Motor neuron (in vitro differentiated cells): ENCODE data around the gene DNAAF5. TPM values are rescaled to one million over a fixed set of nuclear protein-coding genes. Genes with fewer than 3 reads are reported as not detected.
A peak's percentile ranks its signal among the peaks of the same experiment; 100 is the strongest.

ENCODE experiments used
- ATAC-seq, 8 experiments: fragments of 200-7000 bp; cut with Tn5 transposase; replicated peaks in 6 of 8; 2 replicates each; pipeline ENCODE4 v1.8.0; 2021; ENCODE audit warnings: mild to moderate bottlenecking in 8 of 8, moderate library complexity in 8 of 8
- H3K27ac ChIP-seq, 2 donors: fragments of 250-450 bp; sonication (Bioruptor Pico); 2 replicates each; pipeline ENCODE4 v1.9.0; 2021; ENCODE audit warnings: antibody characterized with exemption in 2 of 2, mild to moderate bottlenecking in 2 of 2, moderate library complexity in 1 of 2
- H3K4me1 ChIP-seq, 2 donors: fragments of 250-450 bp; sonication (Bioruptor Pico); replicated peaks in 1 of 2; 2 replicates each; pipeline ENCODE4 v1.6.1; 2021; ENCODE audit warnings: antibody characterized with exemption in 2 of 2, mild to moderate bottlenecking in 2 of 2, moderate library complexity in 1 of 2
- H3K4me3 ChIP-seq, 5 donors: fragments of 250-450 bp; sonication (Bioruptor Pico); 2 replicates each; pipeline ENCODE4 v1.9.0; 2021; ENCODE audit warnings: antibody characterized with exemption in 5 of 5, mild to moderate bottlenecking in 5 of 5, moderate library complexity in 4 of 5
- WGBS, 10 experiments: fragments of 450-650 bp; shearing (Covaris generic); methylation state at CpG; one replicate each; pipeline ENCODE4 v1.0.0; 2022; 5-methylcytosine and 5-hydroxymethylcytosine counted together
- in situ Hi-C, 9 experiments: fragments of 400-800 bp; cut with MboI; loops; one replicate each; pipeline ENCODE4 v1.15.0; 2021; ENCODE audit warnings: low sequenced_read_pairs in 9 of 9, low pct_unique_long_range_greater_than_20kb in 2 of 9; ENCODE audit not compliant: unreplicated experiment in 9 of 9
- total RNA-seq, 8 experiments: library from RNA; unstranded; fragments of 300-600 nt; gene quantifications; 2 replicates each; pipeline versions ENCODE4 v1.2.3 to v1.2.4, GENCODE V29; 2022

The DNAAF5 gene
- total RNA-seq, 8 experiments from 2014 or later, result 6.7 to 45.1 (median 14.5) TPM

- H3K27ac ChIP-seq, result no peak overlapping the region
- in situ Hi-C loops, result loop anchor here in 2 of 9 experiments (10.0 kb wide), 2 partner anchors 447 to 457 kb away; no protein-coding TSS in a partner anchor
- WGBS, 10 experiments, result 25 to 97% (median 76%) methylated on average over 5 to 21 of the region's 24 CpGs; no CpG with 5 or more reads in 2 of the 10 experiments
- peak in 3 of 8 experiments; percentile 9 to 87 (median 54) for ATAC-seq
- no peaks in the 10 kb centered on the region for H3K4me1 ChIP-seq
- no peak overlapping the region for H3K4me3 ChIP-seq
Measured at GRCh38 chr7:771234-772004, 44.9 kb downstream of the DNAAF5 start.

- WGBS, 10 experiments, result 83 to 100% (median 97%) methylated on average over 1 to 9 of the region's 11 CpGs; no CpG with 5 or more reads in 3 of the 10 experiments
- no peak overlapping the region for H3K4me3 ChIP-seq
- no peak for ATAC-seq
- H3K4me1 ChIP-seq, result no peaks in the 10 kb centered on the region
- in situ Hi-C loops, result loop anchor here in 2 of 9 experiments (10.0 kb wide), 2 partner anchors 447 to 457 kb away; no protein-coding TSS in a partner anchor
- no peak overlapping the region for H3K27ac ChIP-seq
Measured at GRCh38 chr7:772005-772294, 45.5 kb downstream of the DNAAF5 start.

- ATAC-seq, result no peak
- in situ Hi-C loops, result loop anchor here in 2 of 9 experiments (10.0 kb wide), 2 partner anchors 448 to 458 kb away; no protein-coding TSS in a partner anchor
- no peak overlapping the region for H3K27ac ChIP-seq
Measured at GRCh38 chr7:772392-772791, 45.9 kb downstream of the DNAAF5 start.

GRCh38 chr7:772861-773621 is 46.5 kb downstream of the DNAAF5 start:
- Histone ChIP-seq H3K4me1 (no peaks in the 10 kb centered on the region), H3K4me3 (no peak overlapping the region), H3K27ac (no peak overlapping the region)
- in situ Hi-C loops, result loop anchor here in 2 of 9 experiments (10.0 kb wide), 2 partner anchors 448 to 458 kb away; no protein-coding TSS in a partner anchor
- 80 to 100% (median 95%) methylated on average over 1 to 13 of the region's 32 CpGs; no CpG with 5 or more reads in 1 of the 10 experiments for WGBS, 10 experiments
- ATAC-seq, result no peak

More at GRCh38 chr7:772392-772791, 45.9 kb downstream of the DNAAF5 start:
- WGBS, 10 experiments, result 98 to 100% (median 100%) methylated on average over 1 to 5 of the region's 13 CpGs; no CpG with 5 or more reads in 6 of the 10 experiments
- Histone ChIP-seq H3K4me3 (no peak overlapping the region), H3K4me1 (no peaks in the 10 kb centered on the region)

GRCh38 chr7:773622-773915 is 47.1 kb downstream of the DNAAF5 start:
- H3K4me1 ChIP-seq, result no peaks in the 10 kb centered on the region
- in situ Hi-C loops, result loop anchor here in 2 of 9 experiments (10.0 kb wide), 2 partner anchors 449 to 459 kb away; no protein-coding TSS in a partner anchor
- no peak for ATAC-seq
- H3K27ac ChIP-seq, result no peak overlapping the region
- WGBS, 10 experiments, result 80% methylated on average over 3 of the region's 12 CpGs; no CpG with 5 or more reads in 9 of the 10 experiments
- H3K4me3 ChIP-seq, result no peak overlapping the region

GRCh38 chr7:774161-775109 is 47.9 kb downstream of the DNAAF5 start:
- in situ Hi-C loops, result loop anchor here in 2 of 9 experiments (10.0 kb wide), 2 partner anchors 450 to 460 kb away; no protein-coding TSS in a partner anchor
- 15 to 96% (median 80%) methylated on average over 2 to 27 of the region's 65 CpGs; no CpG with 5 or more reads in 4 of the 10 experiments for WGBS, 10 experiments
- no peak overlapping the region for H3K27ac ChIP-seq
- no peaks in the 10 kb centered on the region for H3K4me1 ChIP-seq
- H3K4me3 ChIP-seq, result no peak overlapping the region
- peak; percentile 19 to 75 (median 62) for ATAC-seq

GRCh38 chr7:776381-776780 is 49.9 kb downstream of the DNAAF5 start:
- Histone ChIP-seq H3K4me1 (no peaks in the 10 kb centered on the region), H3K27ac (no peak overlapping the region), H3K4me3 (no peak overlapping the region)
- peak in 1 of 8 experiments; percentile 20 for ATAC-seq
- WGBS, 10 experiments, result 0 to 100% (median 83%) methylated on average over 1 to 3 of the region's 10 CpGs; no CpG with 5 or more reads in 7 of the 10 experiments
- in situ Hi-C loops, result loop anchor here in 2 of 9 experiments (10.0 kb wide), 2 partner anchors 452 to 462 kb away; no protein-coding TSS in a partner anchor

- Histone ChIP-seq H3K4me3 (no peak overlapping the region), H3K4me1 (no peaks in the 10 kb centered on the region), H3K27ac (no peak overlapping the region)
- WGBS, 10 experiments, result 80 to 100% (median 93%) methylated on average over 1 to 13 of the region's 26 CpGs; no CpG with 5 or more reads in 2 of the 10 experiments
- peak in 1 of 8 experiments; percentile 24 for ATAC-seq
- in situ Hi-C loops, result loop anchor here in 2 of 9 experiments (10.0 kb wide), 2 partner anchors 452 to 462 kb away; no protein-coding TSS in a partner anchor
Measured at GRCh38 chr7:776992-777727, 50.7 kb downstream of the DNAAF5 start.

- in situ Hi-C loops, result loop anchor here in 2 of 9 experiments (10.0 kb wide), 2 partner anchors 453 to 463 kb away; no protein-coding TSS in a partner anchor
- 80 to 100% (median 94%) methylated on average over 2 to 13 of the region's 16 CpGs; no CpG with 5 or more reads in 4 of the 10 experiments for WGBS, 10 experiments
Measured at GRCh38 chr7:777728-778078, 51.2 kb downstream of the DNAAF5 start.

GRCh38 chr7:778271-778967 is 51.9 kb downstream of the DNAAF5 start:
- 71 to 100% (median 94%) methylated on average over 1 to 7 of the region's 23 CpGs; no CpG with 5 or more reads in 4 of the 10 experiments for WGBS, 10 experiments
- Histone ChIP-seq H3K4me3 (no peak overlapping the region), H3K27ac (no peak overlapping the region), H3K4me1 (no peaks in the 10 kb centered on the region)
- in situ Hi-C loops, result loop anchor here in 2 of 9 experiments (10.0 kb wide), 2 partner anchors 454 to 464 kb away; no protein-coding TSS in a partner anchor
- ATAC-seq, result peak in 1 of 8 experiments; percentile 42

More at GRCh38 chr7:777728-778078, 51.2 kb downstream of the DNAAF5 start:
- no peak for ATAC-seq
- Histone ChIP-seq H3K27ac (no peak overlapping the region), H3K4me1 (no peaks in the 10 kb centered on the region), H3K4me3 (no peak overlapping the region)

GRCh38 chr7:778968-779451 is 52.5 kb downstream of the DNAAF5 start:
- no peaks in the 10 kb centered on the region for H3K4me1 ChIP-seq
- ATAC-seq, result peak in 2 of 8 experiments; percentile 25 to 62
- H3K4me3 ChIP-seq, result no peak overlapping the region
- H3K27ac ChIP-seq, result no peak overlapping the region
- WGBS, 10 experiments, result 3 to 100% (median 90%) methylated on average over 1 to 10 of the region's 15 CpGs; no CpG with 5 or more reads in 3 of the 10 experiments
- in situ Hi-C loops, result loop anchor here in 2 of 9 experiments (10.0 kb wide), 2 partner anchors 454 to 464 kb away; no protein-coding TSS in a partner anchor
